GM11168 (cell line): Measurements from ENCODE around the gene DNAJC1.
"Not testable (repeated sequence)": the region's sequence is repeated elsewhere in the genome, so short reads cannot be mapped to it uniquely, and the experiment has no call there.

Experiments used
- in situ Hi-C: fragments of 300-500 bp; cut with MboI; formaldehyde crosslinking; loops from one replicate; pipeline ENCODE4 v1.12.0; 2022; ENCODE audit warnings: low sequenced_read_pairs; ENCODE audit not compliant: unreplicated experiment

The DNAJC1 gene

DNA sequence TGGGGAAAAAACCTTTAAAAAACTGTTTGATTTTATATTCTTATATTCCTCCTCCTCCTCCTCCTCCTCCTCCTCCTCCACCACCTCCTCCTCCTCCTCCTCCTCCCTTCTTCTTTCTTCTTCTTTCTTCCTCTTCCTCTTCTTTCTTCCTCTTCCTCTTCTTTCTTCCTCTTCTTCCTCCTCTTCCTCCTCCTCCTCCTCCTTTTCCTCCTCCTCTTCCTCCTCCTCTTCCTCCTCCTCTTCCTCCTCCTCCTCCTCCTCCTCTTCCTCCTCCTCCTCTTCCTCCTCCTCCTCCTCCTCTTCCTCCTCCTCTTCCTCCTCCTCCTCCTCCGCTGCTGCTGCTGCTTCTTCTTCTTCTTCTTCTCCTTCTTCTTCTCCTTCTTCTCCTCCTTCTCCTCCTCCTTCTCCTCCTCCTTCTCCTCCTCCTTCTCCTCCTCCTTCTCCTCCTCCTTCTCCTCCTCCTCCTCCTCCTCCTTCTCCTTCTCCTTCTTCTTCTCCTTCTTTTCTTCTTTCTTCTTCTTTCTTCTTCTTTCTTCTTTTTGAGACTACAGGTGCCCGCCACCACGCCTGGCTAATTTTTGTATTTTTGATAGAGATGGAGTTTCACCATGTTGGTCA lies 286.0 kb downstream of the DNAJC1 start:
- in situ Hi-C loops: not testable (repeated sequence)

DNA sequence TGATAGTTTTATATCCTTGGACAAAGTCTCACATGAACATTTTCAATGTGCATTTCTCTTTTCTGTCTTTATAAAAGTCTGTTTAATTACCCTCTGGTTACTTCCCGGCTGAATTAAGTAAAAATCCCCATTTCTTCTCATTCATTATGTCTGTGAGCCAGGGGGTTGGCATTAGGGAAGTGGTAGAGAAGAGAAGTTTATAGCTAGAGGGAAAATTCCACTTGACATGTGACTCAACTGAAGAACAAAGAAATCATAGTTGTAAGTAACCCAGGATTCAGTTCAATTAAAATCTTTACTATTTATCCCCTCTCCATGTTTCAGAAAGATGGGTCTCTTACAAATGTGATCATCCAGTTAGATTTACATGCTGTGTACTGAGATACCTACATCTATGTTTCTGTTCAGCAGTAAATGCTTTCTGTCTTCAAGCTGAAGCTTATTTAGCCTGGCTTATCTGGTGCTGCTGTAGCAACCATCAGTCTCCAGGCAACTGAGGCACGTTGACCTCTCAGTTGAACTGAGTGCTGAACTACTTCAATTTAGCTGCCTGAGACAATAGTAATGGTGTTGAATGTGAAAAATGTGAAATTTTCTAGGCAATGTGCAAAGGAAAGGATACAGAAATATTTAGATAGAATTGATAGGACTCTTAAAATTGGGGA lies 287.9 kb downstream of the DNAJC1 start:
- in situ Hi-C loops: no loop called here

DNA sequence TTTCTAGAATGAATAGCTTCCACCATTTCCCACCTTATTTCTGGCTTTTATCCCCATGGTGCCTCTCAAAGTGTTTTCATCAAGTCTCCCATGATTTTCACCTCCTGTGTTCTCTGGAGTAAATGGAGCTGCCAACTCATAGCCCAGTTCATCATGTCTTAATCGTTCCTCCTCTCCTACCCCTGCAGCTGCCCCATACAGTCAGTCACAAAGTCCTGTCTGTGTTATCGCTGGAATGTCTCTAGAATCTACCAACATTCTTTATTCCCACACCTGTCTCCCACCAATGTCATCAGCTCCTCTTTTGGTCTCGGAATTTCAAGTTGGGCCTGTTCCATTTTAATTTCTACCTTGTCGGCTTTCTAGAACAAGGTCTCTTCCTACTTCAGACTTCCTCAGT lies 290.6 kb downstream of the DNAJC1 start:
- in situ Hi-C loops: no loop called here

DNA sequence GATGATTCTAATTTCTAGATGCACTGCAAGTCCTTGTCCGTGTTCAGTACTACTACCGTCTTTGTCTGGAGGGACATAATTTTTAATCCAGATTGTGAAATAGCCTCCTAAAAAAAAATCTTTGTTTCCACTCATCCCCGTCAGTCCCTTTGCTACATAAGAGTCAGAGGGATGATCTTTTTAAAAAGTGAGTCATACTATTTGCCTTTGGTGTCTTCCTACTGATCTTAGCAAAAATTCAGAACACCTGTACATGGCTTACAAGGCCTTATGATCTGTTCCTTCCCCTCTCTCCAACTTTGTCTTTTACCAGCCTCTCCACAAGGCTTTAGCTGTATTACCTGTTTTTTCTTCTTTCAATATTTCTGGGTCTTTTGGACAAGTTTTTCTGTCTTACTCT lies 296.0 kb downstream of the DNAJC1 start:
- in situ Hi-C loops: no loop called here
